HG03442 (cell line): ENCODE results near the gene CFAP20DC.
"Not testable (repeated sequence)": the region's sequence is repeated elsewhere in the genome, so short reads cannot be mapped to it uniquely, and the experiment has no call there.

ENCODE experiments used
- ATAC-seq: cut with Tn5 transposase; IDR thresholded peaks from one replicate; pipeline ENCODE4 v1.9.1; 2021; ENCODE audit warnings: mild to moderate bottlenecking, moderate library complexity; ENCODE audit not compliant: unreplicated experiment

The CFAP20DC gene

DNA sequence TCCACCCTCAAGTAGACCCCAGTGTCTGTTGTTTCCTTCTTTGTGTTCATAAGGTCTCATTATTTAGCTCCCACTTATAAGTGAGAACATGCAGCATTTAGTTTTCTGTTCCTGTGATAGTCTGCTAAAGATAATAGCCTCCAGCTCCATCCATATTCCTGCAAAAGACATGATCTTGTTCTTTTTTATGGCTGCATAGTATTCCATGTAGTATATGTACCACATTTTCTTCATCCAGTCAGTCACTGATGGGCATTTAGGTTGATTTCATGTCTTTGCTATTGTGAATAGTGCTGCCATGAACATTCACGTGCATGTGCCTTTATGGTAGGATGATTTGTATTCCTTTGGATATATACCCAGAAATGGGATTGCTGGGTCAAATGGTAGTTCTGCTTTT, 82.0 kb downstream of the CFAP20DC start:
- not testable (repeated sequence) for ATAC-seq

DNA sequence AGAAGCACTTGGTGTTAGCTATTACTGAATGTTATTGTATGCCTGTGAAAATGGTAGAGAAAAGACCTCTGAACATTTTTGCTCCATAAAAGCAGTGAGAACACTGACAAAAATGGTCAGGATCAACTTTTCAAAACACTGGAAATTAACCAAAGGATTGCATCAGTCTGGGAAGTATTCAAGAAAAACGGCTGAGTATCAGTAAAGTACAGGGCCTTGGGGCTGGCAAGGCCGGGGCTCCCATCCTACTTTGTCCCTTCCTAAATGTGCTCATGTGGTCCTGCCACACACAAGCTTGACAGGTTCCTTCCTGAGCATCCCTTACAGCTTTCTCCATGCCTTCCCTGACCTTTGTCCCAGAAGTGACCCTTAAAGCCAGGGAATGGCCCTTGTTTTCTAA, 84.0 kb downstream of the CFAP20DC start:
- ATAC-seq, result no peak

DNA sequence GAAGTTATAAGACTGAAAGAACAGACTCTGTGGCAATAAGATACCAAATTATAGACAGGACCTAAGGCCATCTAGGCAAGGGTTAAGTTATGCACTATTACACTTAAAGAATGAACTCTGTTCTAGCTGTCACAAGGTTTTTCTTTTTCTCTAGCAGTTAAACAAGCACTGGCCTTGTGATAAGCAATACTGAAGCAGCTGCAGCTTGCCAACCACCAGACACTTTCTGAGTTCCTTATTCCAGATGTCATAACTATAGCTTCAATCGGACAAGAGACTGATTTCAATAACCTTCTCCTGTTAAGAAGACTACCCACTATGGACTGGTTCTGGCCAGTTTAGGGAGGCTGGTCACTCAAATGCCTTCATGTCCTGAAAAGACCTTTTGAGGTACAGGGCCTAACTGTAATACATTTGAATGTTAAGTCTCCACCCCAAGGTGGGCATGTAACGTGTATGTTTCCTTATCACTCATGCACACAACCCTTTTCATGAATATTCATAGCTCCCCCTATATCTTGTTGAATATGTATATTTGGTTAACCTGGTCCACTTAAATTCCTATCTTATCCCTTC, 85.8 kb downstream of the CFAP20DC start:
- no peak for ATAC-seq

DNA sequence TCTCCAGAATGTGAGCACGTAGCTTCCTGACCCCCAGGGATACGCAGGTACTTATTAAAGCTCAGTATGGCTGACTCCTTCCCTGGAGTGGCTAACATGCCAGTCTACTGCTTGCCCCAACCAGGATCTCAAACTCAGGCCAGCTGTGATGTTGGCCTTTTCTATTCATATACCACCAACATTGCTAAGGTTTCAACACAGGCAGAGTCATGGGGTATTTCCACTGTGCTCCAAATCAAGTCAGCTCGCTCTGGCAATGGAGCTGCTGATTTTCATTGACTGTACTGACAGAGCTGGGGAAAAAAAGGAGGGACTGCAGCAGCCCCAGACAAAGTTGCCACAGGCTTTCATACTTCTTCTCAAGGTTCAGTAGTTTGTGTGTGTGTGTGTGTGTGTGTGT, 87.0 kb downstream of the CFAP20DC start:
- no peak for ATAC-seq

DNA sequence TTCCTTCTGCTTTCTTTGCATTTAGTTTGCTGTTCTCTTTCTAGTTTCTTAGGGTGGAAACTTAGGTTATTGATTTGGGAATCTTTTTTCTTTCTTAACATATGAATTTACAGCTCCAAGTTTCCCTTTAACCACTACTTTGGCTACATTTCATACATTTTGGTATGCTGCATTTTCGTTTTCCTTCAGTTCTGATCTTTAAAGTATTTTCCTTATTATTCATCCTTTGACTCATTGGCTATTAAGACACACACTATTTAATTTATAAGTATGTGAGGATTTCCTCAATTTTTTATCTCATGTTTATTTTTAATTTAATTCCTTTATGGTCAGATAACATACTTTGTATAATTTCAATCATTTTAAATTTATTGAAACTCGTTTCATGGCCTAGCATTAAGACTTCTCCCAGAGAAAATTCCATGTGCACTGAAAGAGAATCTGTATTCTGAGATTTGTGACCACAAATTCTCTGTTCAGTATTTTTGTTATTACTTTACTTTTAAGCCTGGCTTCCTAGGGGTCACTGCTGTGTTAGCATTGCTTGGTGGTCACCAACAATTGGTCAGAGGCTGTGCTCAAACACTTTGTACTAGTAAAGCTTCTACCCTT, 87.7 kb downstream of the CFAP20DC start:
- no peak for ATAC-seq

DNA sequence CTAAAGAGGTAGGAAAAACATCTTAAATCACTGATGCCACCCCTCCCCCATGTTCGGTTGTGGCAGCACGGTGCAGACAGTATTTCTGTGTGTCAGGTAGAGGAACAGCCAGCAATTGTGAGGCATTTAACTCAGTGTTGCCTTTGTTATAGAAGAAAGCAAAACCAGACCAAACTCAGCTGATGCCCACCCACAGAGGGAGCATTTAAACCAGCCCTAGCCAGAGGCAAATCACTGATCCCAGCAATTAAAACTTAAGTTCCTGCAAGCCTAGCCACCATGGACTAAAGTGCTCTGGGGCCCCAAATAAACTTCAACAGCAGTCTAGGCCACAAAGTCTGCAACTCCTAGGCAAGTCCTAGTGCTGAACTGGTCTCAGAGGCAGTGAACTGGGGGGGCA, 94.5 kb downstream of the CFAP20DC start:
- ATAC-seq, result no peak

DNA sequence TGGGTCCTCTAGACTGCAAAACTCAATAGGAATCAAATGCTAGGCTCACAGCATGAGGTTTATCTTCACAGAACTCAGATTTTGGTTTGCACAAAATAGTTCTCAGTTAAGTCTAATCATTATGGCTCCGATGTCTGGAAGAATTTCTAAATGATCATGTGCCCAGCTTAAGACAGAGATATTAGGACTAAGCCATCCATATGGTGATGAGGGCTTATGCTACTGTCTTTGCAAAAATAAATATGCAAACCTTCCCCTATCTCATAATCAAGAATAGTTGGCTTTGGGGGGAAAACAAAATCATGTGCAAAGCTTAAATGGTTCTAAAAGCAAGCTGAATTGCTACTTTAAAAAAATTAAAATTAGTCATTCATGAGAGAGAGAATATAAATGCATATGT, 96.5 kb downstream of the CFAP20DC start:
- no peak for ATAC-seq

DNA sequence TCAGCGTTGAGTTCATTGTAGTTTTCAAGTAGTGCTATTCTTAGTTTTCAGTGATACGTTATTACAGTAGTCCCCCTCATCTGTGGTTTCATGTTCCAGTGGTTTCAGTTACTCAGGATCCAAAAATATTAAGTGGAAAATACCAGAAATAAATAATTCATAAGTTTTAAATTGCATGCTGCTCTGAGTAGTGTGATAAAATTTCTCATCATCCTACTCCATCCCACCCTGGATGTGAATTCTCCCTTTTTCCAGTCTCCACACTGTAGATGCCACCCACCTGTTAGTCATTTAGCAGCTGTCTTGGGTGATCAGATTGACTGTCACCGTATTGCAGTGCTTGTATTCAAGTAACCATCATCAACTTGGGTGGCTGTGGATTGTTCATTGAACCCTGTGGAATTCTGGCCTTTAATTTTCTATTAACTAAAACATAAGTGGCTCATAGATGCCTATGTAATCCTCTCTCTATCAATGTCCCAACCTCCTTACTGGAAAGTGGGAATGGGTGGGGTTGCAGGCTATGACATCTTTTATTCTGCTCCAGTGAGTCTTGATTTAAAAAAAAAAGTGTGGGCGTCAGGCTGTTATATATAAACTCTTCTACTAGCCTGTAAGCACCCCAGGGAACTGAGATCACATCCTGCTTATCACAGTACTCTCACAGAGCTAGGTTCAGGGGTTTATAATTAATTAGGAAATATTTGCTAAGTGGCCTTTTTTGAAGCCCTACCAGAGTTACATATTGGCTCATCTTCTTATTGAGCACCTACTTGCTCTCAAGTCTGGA, 97.5 kb downstream of the CFAP20DC start:
- ATAC-seq, result no peak

DNA sequence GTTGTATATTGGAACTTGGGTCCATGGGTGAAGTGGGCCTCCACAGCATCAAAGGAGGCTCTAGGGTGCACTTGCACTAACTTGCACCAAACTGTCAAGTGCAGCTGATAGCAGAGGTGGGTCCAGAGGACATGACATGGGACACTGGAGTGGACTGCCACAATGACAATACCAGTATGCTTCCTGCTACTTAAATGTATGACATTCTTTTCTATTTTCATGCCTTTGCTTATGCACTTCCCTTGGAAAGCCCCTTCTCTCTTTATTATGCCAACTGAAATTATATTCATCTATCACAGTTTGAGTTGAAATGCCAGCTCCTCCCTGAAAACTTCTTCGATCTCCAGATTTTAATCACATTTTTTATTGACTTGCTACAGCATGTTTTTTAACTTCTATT, 101.8 kb downstream of the CFAP20DC start:
- no peak for ATAC-seq

DNA sequence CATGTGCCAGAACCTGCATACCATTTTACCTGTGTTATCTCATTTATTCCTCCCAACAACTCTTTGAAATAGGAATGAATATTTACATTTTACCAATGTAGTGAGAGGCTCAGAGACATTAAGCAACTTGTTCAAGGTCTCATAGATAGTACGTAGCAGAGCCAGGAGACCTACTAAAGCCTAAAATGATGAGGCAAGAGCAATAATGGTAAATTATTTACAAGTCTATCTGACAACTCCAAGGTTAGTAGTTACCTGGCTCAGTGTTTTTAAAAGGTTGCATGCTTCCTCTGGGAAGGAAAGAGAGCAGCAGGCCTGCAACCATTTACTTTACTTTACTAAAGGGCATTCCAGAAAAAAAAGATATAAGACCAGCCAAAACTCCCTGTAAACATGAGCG, 103.0 kb downstream of the CFAP20DC start:
- no peak for ATAC-seq

DNA sequence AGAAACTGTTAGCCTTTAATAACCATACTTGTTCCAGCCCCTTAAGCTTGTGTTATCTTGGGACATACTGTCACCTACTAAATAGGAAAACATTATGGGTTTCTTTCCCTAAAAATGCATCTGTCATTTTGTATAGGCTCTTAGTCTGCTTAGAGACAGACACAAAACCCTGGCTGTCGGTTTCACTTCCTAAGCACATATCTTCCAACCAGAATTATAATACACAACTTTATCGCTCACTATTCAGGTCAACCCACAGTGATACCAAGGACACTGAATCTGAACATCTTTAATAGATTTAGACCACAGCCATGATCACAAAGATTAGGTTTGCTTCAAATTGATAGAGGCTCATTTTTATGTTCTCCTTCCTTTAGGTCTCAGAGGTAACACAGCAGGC, 111.8 kb downstream of the CFAP20DC start:
- ATAC-seq, result no peak

DNA sequence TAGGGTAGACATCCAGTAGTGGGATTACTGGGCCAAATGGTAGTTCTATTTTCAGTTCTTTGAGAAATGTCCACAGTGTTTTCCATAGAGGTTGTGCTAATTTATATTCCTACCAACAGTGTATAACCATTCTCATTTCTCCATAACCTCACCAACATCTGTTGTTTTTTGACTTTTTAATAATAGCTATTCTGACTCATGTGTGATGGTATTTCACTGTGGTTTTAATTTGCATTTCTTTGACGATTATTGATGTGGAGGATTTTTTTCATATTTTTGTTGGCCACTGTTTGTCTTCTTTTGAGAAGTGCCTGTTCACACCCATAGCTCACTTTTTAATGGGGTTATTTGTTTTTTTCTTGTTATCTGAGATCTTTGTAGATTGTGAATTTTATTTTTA, 125.2 kb downstream of the CFAP20DC start:
- no peak for ATAC-seq

DNA sequence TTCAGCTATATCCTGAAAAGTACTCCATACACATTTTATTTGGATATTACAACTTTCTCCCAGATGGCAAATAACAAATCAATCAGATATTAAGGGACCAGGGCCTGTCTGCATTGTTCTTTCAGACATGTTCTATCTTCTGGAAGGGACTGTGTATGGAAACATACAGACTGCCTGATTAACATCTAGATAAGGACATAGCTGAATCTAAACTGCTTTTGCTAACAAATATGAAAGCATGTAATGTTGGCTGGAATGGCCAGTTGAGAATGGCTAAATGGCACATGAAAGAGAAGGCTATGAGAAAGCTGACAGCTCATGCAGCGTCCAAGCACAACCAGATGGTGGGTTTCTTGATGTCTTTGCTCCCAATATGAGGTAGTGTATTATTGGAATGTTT, 149.4 kb downstream of the CFAP20DC start:
- ATAC-seq, result no peak

DNA sequence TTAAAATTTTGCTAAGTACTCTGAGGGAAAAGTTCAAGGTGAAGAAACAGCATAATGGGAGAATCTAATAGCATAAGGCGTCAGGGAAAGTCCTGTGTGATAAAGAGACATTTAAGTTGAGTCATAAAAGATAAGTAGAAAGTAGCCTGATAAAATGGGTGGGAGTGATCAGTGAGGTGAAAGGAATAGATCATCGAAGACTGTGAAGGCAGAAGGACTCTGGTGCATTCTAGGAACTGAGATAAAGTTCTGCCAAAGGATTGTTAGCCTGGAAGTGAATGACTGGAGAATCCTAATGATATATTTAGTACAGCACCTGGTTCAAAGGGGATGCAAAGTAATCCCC, 149.9 kb downstream of the CFAP20DC start:
- ATAC-seq, result peak; percentile 2

DNA sequence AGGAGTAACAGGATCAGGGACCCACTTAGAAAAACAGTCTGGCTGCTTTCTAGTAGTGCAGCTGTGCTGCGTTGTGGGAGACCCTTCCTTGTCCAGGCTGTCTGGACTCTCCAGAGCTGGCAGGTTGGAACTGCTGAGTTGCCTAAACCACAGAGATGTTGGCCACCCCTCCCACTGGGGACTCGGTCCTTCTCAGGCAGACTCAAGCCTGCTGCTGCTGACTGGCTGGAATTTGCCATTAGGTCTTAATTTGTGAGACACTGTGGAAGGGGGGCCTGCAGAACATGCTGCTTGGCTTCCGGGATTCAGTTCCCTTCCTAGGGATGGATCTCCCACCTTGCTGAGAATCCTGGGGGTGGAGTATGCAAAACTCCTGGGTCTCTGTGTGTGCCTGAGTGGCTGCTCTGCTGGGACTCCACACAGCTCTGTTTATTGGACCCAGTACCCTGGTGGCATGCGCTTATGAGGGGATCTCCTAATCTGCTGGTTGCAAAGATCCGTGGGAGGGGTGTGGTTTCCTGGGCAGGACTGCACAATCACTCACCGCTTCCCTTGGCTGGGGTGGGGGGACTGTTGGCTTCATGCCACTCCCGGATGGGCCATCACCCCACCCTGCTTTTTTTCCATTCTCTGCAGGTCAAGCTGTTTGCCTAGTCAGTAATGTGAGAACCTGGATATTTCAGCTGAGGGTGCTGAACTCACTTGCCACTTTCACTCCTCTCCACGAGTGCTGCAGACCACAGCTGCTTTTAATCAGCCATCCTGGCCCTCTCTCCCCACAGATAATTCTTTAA, 150.5 kb downstream of the CFAP20DC start:
- peak; percentile 87 for ATAC-seq

DNA sequence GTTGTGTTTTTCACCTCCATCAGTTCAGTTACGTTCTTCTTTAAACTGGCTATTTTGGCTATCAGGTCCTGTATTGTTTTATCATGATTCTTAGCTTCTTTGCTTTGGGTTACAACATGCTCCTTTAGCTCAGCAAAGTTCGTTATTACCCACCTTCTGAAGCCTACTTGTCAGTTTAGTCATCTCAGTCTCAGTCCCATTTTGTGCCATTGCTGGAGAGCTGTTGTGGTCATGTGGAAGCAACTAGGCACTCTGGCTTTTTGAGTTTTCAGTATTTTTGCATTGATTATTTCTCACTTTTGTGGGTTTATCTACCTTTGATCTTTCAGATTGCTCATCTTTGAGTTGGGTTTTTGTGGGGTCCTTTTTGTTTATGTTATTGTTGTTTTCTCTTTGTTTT, 151.3 kb downstream of the CFAP20DC start:
- no peak for ATAC-seq

DNA sequence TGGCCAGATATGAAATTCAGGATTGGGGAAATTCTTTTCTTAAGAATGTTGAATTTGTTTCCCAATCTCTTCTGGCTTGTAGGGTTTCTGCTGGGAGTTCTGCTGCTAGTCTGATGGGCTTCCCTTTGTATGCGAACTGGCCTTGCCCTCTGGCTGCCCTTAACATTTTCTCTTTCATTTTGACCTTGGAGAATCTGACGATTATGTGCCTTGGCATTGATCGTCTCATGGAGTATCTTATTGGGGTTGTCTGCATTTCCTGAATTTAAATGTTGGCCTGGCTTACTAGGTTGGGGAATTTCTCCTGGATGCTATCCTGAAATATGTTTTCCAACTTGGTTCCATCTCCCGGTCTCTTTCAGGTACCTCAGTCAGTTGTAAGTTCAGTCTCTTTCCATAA, 152.2 kb downstream of the CFAP20DC start:
- ATAC-seq, result no peak

DNA sequence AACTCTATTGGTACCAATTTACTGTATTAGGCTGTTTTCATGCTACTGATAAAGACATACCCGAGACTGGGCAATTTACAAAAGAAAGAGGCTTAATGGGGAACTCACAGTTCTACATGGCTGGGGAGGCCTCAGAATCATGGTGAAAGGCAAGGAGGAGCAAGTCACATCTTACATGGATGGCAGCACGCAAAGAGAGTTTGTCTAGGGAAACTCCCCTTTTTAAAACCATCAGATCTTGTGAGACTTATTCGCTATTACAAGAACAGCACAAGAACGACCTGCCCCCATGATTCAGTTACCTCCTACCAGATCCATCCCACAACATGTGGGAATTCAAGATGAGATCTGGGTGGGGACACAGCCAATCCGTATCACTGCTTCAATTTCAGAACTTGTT, 154.1 kb downstream of the CFAP20DC start:
- ATAC-seq, result not testable (repeated sequence)

DNA sequence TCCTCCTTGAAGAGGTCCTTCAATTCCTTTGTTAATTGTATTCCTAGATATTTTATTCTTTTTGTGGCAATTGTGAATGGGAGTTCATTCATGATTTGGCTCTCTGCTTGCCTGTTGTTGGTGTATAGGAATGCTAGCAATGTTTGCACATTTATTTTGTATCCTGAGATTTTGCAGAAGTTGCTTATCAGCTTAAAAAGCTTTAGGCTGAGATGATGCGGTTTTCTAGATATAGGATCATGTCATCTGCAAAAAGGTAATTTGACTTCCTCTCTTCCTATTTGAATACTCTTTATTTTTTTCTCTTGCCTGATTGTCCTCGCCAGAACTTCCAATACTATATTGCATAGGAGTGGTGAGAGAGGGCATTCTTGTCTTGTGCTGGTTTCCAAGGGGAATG, 157.3 kb downstream of the CFAP20DC start:
- ATAC-seq, result not testable (repeated sequence)

DNA sequence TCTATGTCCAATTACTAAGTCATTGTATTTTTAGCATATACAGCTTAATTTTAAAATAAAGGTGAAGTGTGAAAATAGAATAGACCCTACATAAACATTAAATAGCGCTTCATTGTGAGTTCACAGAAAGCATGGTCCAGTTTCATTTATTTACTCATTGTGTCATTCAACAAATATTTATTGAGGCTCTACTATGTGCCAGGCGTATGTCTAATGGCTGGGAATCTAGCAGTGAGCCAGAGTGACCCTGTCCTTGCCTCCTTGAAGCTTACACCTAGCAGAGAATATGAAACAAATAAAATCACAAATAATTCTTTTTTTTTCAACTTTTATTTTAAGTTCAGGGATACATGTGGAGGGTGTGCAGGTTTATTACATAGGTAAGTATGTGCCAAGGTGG, 161.7 kb downstream of the CFAP20DC start:
- ATAC-seq, result no peak

DNA sequence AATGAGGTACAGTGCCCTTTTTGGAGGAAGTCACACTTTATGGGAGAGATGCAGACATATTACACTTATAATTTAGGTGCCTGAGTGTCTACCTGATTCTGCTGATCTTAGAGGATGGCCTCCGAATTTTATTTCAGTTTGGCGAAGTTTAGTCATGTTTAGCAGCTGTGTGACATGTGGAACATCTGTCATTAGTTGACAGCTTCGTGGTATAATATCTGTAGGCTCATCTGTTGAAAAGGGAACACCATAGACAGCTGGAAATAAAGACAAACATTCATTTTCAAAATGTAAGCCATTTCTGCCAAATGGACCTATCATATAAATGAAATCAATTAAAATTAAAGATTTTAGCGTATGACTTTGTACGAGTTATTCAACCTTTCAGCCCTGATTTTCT, 165.4 kb downstream of the CFAP20DC start:
- no peak for ATAC-seq

DNA sequence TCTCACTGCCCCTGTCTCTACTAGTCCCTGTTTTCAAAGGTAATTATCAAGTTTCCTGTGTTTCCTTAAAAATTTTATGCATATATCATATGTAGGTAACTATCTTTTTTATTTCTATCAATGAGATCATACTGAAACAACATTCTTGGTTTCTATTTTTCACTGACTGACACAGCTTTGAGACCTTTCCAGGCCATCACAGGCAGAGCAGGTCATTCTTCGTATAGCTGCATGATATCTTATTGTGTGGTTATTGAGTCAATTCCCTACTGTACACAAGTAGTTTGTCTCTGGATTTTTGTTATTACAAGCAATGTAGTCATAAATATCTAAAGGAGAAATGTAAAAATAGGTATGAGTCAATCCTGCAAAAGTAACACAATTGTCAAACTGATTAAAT, 169.6 kb downstream of the CFAP20DC start:
- ATAC-seq, result peak; percentile 53
